ENCODE data around the gene P4HA1.
"Not testable (repeated sequence)": the region's sequence is repeated elsewhere in the genome, so short reads cannot be mapped to it uniquely, and the experiment has no call there.

Gene P4HA1

DNA sequence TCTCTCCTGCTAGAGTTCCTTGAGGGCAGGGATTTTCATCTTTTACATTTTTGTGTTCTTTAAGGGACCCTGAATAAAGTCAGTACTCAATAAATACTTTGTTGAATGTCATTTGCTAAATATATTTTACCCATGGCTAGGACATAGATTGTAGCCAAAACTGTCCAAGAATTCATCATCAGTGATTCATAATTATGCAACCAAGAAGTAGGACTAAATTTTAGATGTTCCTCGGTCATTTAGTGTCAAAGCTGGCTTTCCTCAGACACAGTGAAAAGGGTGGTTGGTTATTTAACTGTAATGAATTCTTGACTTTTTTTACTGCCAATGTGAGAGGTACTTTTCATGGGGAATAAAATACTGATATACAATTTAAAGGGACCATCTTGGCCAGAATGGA, 16.9 kb upstream of the P4HA1 start:
- H2BK12ac ChIP-seq (ENCODE audit: low read length) = no peak overlapping the region

DNA sequence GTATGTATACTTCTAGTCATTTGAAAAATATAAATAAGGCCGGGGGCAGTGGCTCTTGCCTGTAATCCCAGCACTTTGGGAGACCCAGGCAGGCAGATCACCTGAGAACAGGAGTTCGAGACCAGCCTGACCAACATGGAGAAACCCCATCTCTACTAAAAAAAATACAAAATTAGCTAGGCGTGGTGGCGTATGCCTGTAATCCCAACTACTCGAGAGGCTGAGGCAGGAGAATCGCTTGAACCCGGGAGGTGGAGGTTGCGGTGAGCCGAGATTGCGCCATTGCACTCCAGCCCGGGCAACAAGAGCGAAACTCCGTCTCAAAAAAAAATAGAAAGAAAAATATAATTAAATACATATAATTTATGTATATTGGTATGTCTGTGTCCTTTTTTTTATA, 15.4 kb upstream of the P4HA1 start:
- no CpG with 5 or more reads among the region's 13 CpGs for WGBS (ENCODE audit: extremely low coverage, insufficient coverage, insufficient read length)
- H3K4ac ChIP-seq (ENCODE audit: low read depth, low read length); H2AFZ ChIP-seq (ENCODE audit: insufficient read depth, low read length, poor library complexity); H4K91ac ChIP-seq (ENCODE audit: low read depth, low read length); H3K9me3 ChIP-seq (ENCODE audit: insufficient read depth, low read depth, low read length); H3K14ac ChIP-seq (ENCODE audit: low read length); DNase-seq; H3K27me3 ChIP-seq (ENCODE audit: insufficient read depth, low read length); H2BK12ac ChIP-seq (ENCODE audit: low read length); H3K4me2 ChIP-seq (ENCODE audit: low read length); H4K8ac ChIP-seq (ENCODE audit: low read depth, low read length); H3K23ac ChIP-seq (ENCODE audit: low read length); H2AK5ac ChIP-seq (ENCODE audit: low read length); H2BK120ac ChIP-seq (ENCODE audit: insufficient read depth, low read length, poor library complexity); H3K27ac ChIP-seq (ENCODE audit: low read depth, low read length); H3K79me1 ChIP-seq (ENCODE audit: low read length); H3K18ac ChIP-seq (ENCODE audit: low read length); H3K4me3 ChIP-seq (ENCODE audit: low read depth, low read length); H3K4me1 ChIP-seq (ENCODE audit: control insufficient read depth in 1 of 2, insufficient read depth in 2 of 2, low read length in 2 of 2); H3K9ac ChIP-seq (ENCODE audit: low read length); H2BK5ac ChIP-seq (ENCODE audit: low read depth, low read length, poor library complexity); H4K12ac ChIP-seq (ENCODE audit: low read depth, low read length); H3K79me2 ChIP-seq (ENCODE audit: control insufficient read depth, insufficient read depth, low read length, poor library complexity): not testable (repeated sequence)
- H3K36me3 ChIP-seq (ENCODE audit: control insufficient read depth in 1 of 2, insufficient read depth in 2 of 2, low read length in 2 of 2) = peaks cover 3 to 11% of the 10 kb centered on the region in 2 experiments

More for the DNA sequence above, 16.9 kb upstream of the P4HA1 start:
- no peak overlapping the region for H3K9ac ChIP-seq (ENCODE audit: low read length)
- no peak overlapping the region for H4K8ac ChIP-seq (ENCODE audit: low read depth, low read length)
- no peak overlapping the region for H3K4ac ChIP-seq (ENCODE audit: low read depth, low read length)
- H2BK5ac ChIP-seq (ENCODE audit: low read depth, low read length, poor library complexity) = no peak overlapping the region
- no peak overlapping the region for H3K14ac ChIP-seq (ENCODE audit: low read length)
- H3K18ac ChIP-seq (ENCODE audit: low read length) = no peak overlapping the region
- no peak overlapping the region for H4K91ac ChIP-seq (ENCODE audit: low read depth, low read length)
- H3K4me1 ChIP-seq (ENCODE audit: control insufficient read depth in 1 of 2, insufficient read depth in 2 of 2, low read length in 2 of 2) = peaks cover 1 to 2% of the 10 kb centered on the region in 2 experiments
- H2AK5ac ChIP-seq (ENCODE audit: low read length) = no peak overlapping the region
- DNase-seq = no peak
- no peak overlapping the region for H2AFZ ChIP-seq (ENCODE audit: insufficient read depth, low read length, poor library complexity)
- no peak overlapping the region for H2BK120ac ChIP-seq (ENCODE audit: insufficient read depth, low read length, poor library complexity)
- WGBS (ENCODE audit: extremely low coverage, insufficient coverage, insufficient read length) = no CpG with 5 or more reads among the region's 1 CpG
- H3K79me2 ChIP-seq (ENCODE audit: control insufficient read depth, insufficient read depth, low read length, poor library complexity) = no peaks in the 10 kb centered on the region
- H3K27me3 ChIP-seq (ENCODE audit: insufficient read depth, low read length) = no peaks in the 10 kb centered on the region
- H3K36me3 ChIP-seq (ENCODE audit: control insufficient read depth in 1 of 2, insufficient read depth in 2 of 2, low read length in 2 of 2) = peaks cover 3 to 11% of the 10 kb centered on the region in 2 experiments
- no peak overlapping the region for H3K4me3 ChIP-seq (ENCODE audit: low read depth, low read length)
- H3K4me2 ChIP-seq (ENCODE audit: low read length) = no peak overlapping the region
- no peak overlapping the region for H3K27ac ChIP-seq (ENCODE audit: low read depth, low read length)
- H3K9me3 ChIP-seq (ENCODE audit: insufficient read depth, low read depth, low read length) = peaks cover 1% of the 10 kb centered on the region
- H4K12ac ChIP-seq (ENCODE audit: low read depth, low read length) = no peak overlapping the region
- H3K79me1 ChIP-seq (ENCODE audit: low read length) = peaks cover 1% of the 10 kb centered on the region
- H3K23ac ChIP-seq (ENCODE audit: low read length) = no peak overlapping the region

DNA sequence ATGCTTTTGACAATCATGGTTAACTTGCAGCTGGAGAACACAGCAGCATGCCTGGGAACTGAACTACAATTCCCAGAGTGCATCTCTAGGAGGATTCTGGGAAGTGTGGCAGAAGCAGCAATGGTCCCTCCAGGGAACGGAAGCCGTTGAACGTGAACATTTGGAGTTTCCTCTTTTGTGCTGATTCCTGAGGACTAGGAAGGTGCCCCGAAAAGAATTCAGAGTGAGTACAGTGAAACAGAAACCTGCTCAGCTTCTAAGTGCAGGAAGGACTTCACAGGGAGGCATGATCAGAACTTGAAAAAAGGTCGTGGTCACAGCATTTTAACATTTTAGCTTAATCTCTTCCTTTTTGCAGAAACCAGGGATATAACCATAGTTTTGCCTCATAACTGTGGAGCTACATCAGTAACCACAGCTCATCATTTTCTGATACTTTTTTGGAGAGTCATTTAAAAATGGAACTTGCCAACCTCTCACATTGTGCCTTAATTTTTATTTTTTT, 13.7 kb upstream of the P4HA1 start, which contains the start of gene NUDT13:
Gene NUDT13 (plus strand): TSS at position 111 of the 505 bp plus-strand sequence. CDS start 3,911 bp downstream, outside the sequence.
- no peak within 1 kb of the TSS for H3K14ac ChIP-seq (ENCODE audit: low read length)
- no peaks in the 10 kb centered on the region for H3K79me2 ChIP-seq (ENCODE audit: control insufficient read depth, insufficient read depth, low read length, poor library complexity)
- no peak within 1 kb of the TSS for H4K91ac ChIP-seq (ENCODE audit: low read depth, low read length)
- no peak within 1 kb of the TSS for H2BK5ac ChIP-seq (ENCODE audit: low read depth, low read length, poor library complexity)
- no peak within 1 kb of the TSS for H3K23ac ChIP-seq (ENCODE audit: low read length)
- H2BK12ac ChIP-seq (ENCODE audit: low read length) = no peak within 1 kb of the TSS
- H3K9me3 ChIP-seq (ENCODE audit: insufficient read depth, low read depth, low read length) = peaks cover 1% of the 10 kb centered on the region
- H2BK120ac ChIP-seq (ENCODE audit: insufficient read depth, low read length, poor library complexity) = no peak within 1 kb of the TSS
- H3K4me3 ChIP-seq (ENCODE audit: low read depth, low read length) = no peak within 1 kb of the TSS
- no CpG with 5 or more reads among the region's 5 CpGs for WGBS (ENCODE audit: extremely low coverage, insufficient coverage, insufficient read length)
- H3K4ac ChIP-seq (ENCODE audit: low read depth, low read length) = no peak within 1 kb of the TSS
- peak within 1 kb of the TSS; percentile 85 for H4K8ac ChIP-seq (ENCODE audit: low read depth, low read length)
- peak within 1 kb of the TSS; percentile 72 for H3K27ac ChIP-seq (ENCODE audit: low read depth, low read length)
- H3K4me2 ChIP-seq (ENCODE audit: low read length) = peak within 1 kb of the TSS; percentile 75
- no peaks in the 10 kb centered on the region for H3K4me1 ChIP-seq (ENCODE audit: control insufficient read depth in 1 of 2, insufficient read depth in 2 of 2, low read length in 2 of 2)
- H3K18ac ChIP-seq (ENCODE audit: low read length) = no peak within 1 kb of the TSS
- H3K27me3 ChIP-seq (ENCODE audit: insufficient read depth, low read length) = no peaks in the 10 kb centered on the region
- H3K9ac ChIP-seq (ENCODE audit: low read length) = peak within 1 kb of the TSS; percentile 55
- DNase-seq = peak; percentile 82 to 90
- no peak within 1 kb of the TSS for H2AK5ac ChIP-seq (ENCODE audit: low read length)
- H4K12ac ChIP-seq (ENCODE audit: low read depth, low read length) = no peak within 1 kb of the TSS
- H3K36me3 ChIP-seq (ENCODE audit: control insufficient read depth in 1 of 2, insufficient read depth in 2 of 2, low read length in 2 of 2) = peaks cover 0 to 7% of the 10 kb centered on the region in 2 experiments
- no peak within 1 kb of the TSS for H2AFZ ChIP-seq (ENCODE audit: insufficient read depth, low read length, poor library complexity)
- peaks cover 1% of the 10 kb centered on the region for H3K79me1 ChIP-seq (ENCODE audit: low read length)

DNA sequence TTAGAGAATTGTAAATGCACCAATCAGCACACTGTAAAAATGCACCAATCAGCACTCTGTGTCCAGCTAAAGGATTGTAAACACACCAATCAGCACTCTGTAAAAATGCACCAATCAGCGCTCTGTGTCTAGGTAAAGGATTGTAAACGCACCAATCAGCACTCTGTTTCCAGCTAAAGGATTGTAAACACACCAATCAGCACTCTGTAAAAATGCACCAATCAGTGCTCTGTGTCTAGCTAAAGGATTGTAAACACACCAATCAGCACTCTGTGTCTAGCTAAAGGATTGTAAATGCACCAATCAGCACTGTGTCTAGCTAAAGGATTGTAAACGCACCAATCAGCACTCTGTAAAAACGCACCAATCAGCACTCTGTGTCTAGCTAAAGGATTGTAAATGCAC, 12.6 kb upstream of the P4HA1 start:
- WGBS (ENCODE audit: extremely low coverage, insufficient coverage, insufficient read length) = no CpG with 5 or more reads among the region's 4 CpGs
- not testable (repeated sequence) for H3K9ac ChIP-seq (ENCODE audit: low read length); H3K14ac ChIP-seq (ENCODE audit: low read length); H3K4me3 ChIP-seq (ENCODE audit: low read depth, low read length); DNase-seq; H2BK120ac ChIP-seq (ENCODE audit: insufficient read depth, low read length, poor library complexity); H3K4ac ChIP-seq (ENCODE audit: low read depth, low read length); H2AK5ac ChIP-seq (ENCODE audit: low read length); H4K8ac ChIP-seq (ENCODE audit: low read depth, low read length); H3K27ac ChIP-seq (ENCODE audit: low read depth, low read length); H3K36me3 ChIP-seq (ENCODE audit: control insufficient read depth in 1 of 2, insufficient read depth in 2 of 2, low read length in 2 of 2); H3K23ac ChIP-seq (ENCODE audit: low read length); H3K27me3 ChIP-seq (ENCODE audit: insufficient read depth, low read length); H3K4me2 ChIP-seq (ENCODE audit: low read length); H3K18ac ChIP-seq (ENCODE audit: low read length); H4K12ac ChIP-seq (ENCODE audit: low read depth, low read length); H2BK5ac ChIP-seq (ENCODE audit: low read depth, low read length, poor library complexity); H2AFZ ChIP-seq (ENCODE audit: insufficient read depth, low read length, poor library complexity); H4K91ac ChIP-seq (ENCODE audit: low read depth, low read length); H3K9me3 ChIP-seq (ENCODE audit: insufficient read depth, low read depth, low read length); H2BK12ac ChIP-seq (ENCODE audit: low read length); H3K79me2 ChIP-seq (ENCODE audit: control insufficient read depth, insufficient read depth, low read length, poor library complexity); H3K4me1 ChIP-seq (ENCODE audit: control insufficient read depth in 1 of 2, insufficient read depth in 2 of 2, low read length in 2 of 2); H3K79me1 ChIP-seq (ENCODE audit: low read length)

Measured in trophoblast cell (in vitro differentiated cells and primary cell).